GM23248 (cell line): ENCODE results near the gene CCDC134.

ENCODE experiments used
- EZH2 ChIP-seq: fragments of 200-600 bp; sonication (generic); IDR thresholded peaks from 2 replicates; pipeline ENCODE4 v1.6.1; 2018; ENCODE audit warnings: antibody characterized with exemption, mild to moderate bottlenecking; ENCODE audit not compliant: insufficient read depth, poor library complexity, severe bottlenecking
- EZH2phosphoT487 ChIP-seq: fragments of 200-600 bp; sonication (generic); IDR thresholded peaks from 2 replicates; pipeline ENCODE4 v1.6.1; 2018; ENCODE audit warnings: antibody characterized with exemption, moderate library complexity, mild to moderate bottlenecking, low read depth; ENCODE audit not compliant: insufficient read depth

GRCh38 chr22:41800348-41801146 lies at the start of gene CCDC134:
- TF ChIP-seq EZH2 (no peak), EZH2phosphoT487 (no peak)
